WTC11 (cell line): ENCODE results near the gene PAPSS1.

Source experiments
- ATF1 ChIP-seq: sonication (generic); formaldehyde crosslinking; IDR thresholded peaks from 2 replicates; pipeline ENCODE4 v1.8.1; 2023; ENCODE audit warnings: mild to moderate bottlenecking, moderate library complexity, missing genetic modification reagents
- ATF3 ChIP-seq: sonication (generic); formaldehyde crosslinking; conservative IDR thresholded peaks from 2 replicates; pipeline ENCODE4 v1.8.1; 2022; ENCODE audit warnings: mild to moderate bottlenecking, missing genetic modification reagents
- ELF4 ChIP-seq: sonication (generic); formaldehyde crosslinking; IDR thresholded peaks from 2 replicates; pipeline ENCODE4 v1.8.1; 2022; ENCODE audit warnings: low read depth, mild to moderate bottlenecking, moderate library complexity, missing genetic modification reagents
- ESRRA ChIP-seq: sonication (generic); formaldehyde crosslinking; IDR thresholded peaks from 2 replicates; pipeline ENCODE4 v1.8.1; 2022; ENCODE audit warnings: mild to moderate bottlenecking, missing genetic modification reagents, borderline replicate concordance
- ETV6 ChIP-seq: sonication (generic); formaldehyde crosslinking; IDR thresholded peaks from 2 replicates; pipeline ENCODE4 v1.8.1; 2022; ENCODE audit warnings: mild to moderate bottlenecking, missing genetic modification reagents
- FOXP1 ChIP-seq: sonication (generic); formaldehyde crosslinking; IDR thresholded peaks from 2 replicates; pipeline ENCODE4 v1.8.0; 2022; ENCODE audit warnings: missing genetic modification reagents, mild to moderate bottlenecking, moderate library complexity, borderline replicate concordance
- IRF1 ChIP-seq: sonication (generic); formaldehyde crosslinking; IDR thresholded peaks from 2 replicates; pipeline ENCODE4 v1.8.0; 2023; ENCODE audit warnings: missing genetic modification reagents
- IRF2 ChIP-seq: sonication (generic); formaldehyde crosslinking; IDR thresholded peaks from 2 replicates; pipeline ENCODE4 v1.8.0; 2022; ENCODE audit warnings: low read depth, missing genetic modification reagents, borderline replicate concordance
- MAX ChIP-seq: sonication (generic); formaldehyde crosslinking; IDR thresholded peaks from 2 replicates; pipeline ENCODE4 v1.8.0; 2022; ENCODE audit warnings: mild to moderate bottlenecking, missing genetic modification reagents
- NFE2L1 ChIP-seq: sonication (generic); formaldehyde crosslinking; IDR thresholded peaks from 2 replicates; pipeline ENCODE4 v1.8.1; 2023; ENCODE audit warnings: missing genetic modification reagents
- ZNF423 ChIP-seq: fragments of 250-450 bp; sonication (Bioruptor Pico); IDR thresholded peaks from 2 replicates; pipeline ENCODE4 v2.1.2; 2022; ENCODE audit warnings: mild to moderate bottlenecking, moderate library complexity
- TF ChIP-seq, protein P1 (sequence below): fragments of 200-600 bp; IDR thresholded peaks from 2 replicates; pipeline ENCODE4 v1.8.0; 2022; ENCODE audit warnings: antibody characterized with exemption
- TF ChIP-seq, protein P2 (sequence below): sonication (generic); formaldehyde crosslinking; IDR thresholded peaks from 2 replicates; pipeline ENCODE4 v1.8.1; 2022; ENCODE audit warnings: low read depth, missing genetic modification reagents, borderline replicate concordance
- TF ChIP-seq, protein P3 (sequence below): sonication (generic); formaldehyde crosslinking; IDR thresholded peaks from 2 replicates; pipeline ENCODE4 v1.8.1; 2023; ENCODE audit warnings: mild to moderate bottlenecking, moderate library complexity, missing genetic modification reagents

- TF ChIP-seq NFE2L1 (no peak), ATF3 (CRISPR knock-in tag) (no peak), FOXP1 (no peak), IRF1 (CRISPR knock-in tag) (no peak), ZNF423 (CRISPR knock-in tag) (no peak), ATF1 (CRISPR knock-in tag) (no peak), MAX (CRISPR knock-in tag) (no peak), ETV6 (CRISPR knock-in tag) (no peak), ESRRA (CRISPR knock-in tag) (no peak), ELF4 (CRISPR knock-in tag) (no peak), IRF2 (CRISPR knock-in tag) (no peak)
- TF ChIP-seq, protein P1, sequence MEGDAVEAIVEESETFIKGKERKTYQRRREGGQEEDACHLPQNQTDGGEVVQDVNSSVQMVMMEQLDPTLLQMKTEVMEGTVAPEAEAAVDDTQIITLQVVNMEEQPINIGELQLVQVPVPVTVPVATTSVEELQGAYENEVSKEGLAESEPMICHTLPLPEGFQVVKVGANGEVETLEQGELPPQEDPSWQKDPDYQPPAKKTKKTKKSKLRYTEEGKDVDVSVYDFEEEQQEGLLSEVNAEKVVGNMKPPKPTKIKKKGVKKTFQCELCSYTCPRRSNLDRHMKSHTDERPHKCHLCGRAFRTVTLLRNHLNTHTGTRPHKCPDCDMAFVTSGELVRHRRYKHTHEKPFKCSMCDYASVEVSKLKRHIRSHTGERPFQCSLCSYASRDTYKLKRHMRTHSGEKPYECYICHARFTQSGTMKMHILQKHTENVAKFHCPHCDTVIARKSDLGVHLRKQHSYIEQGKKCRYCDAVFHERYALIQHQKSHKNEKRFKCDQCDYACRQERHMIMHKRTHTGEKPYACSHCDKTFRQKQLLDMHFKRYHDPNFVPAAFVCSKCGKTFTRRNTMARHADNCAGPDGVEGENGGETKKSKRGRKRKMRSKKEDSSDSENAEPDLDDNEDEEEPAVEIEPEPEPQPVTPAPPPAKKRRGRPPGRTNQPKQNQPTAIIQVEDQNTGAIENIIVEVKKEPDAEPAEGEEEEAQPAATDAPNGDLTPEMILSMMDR, result no peak
- TF ChIP-seq, protein P2, sequence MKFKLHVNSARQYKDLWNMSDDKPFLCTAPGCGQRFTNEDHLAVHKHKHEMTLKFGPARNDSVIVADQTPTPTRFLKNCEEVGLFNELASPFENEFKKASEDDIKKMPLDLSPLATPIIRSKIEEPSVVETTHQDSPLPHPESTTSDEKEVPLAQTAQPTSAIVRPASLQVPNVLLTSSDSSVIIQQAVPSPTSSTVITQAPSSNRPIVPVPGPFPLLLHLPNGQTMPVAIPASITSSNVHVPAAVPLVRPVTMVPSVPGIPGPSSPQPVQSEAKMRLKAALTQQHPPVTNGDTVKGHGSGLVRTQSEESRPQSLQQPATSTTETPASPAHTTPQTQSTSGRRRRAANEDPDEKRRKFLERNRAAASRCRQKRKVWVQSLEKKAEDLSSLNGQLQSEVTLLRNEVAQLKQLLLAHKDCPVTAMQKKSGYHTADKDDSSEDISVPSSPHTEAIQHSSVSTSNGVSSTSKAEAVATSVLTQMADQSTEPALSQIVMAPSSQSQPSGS (CRISPR knock-in tag), result no peak
- TF ChIP-seq, protein P3, sequence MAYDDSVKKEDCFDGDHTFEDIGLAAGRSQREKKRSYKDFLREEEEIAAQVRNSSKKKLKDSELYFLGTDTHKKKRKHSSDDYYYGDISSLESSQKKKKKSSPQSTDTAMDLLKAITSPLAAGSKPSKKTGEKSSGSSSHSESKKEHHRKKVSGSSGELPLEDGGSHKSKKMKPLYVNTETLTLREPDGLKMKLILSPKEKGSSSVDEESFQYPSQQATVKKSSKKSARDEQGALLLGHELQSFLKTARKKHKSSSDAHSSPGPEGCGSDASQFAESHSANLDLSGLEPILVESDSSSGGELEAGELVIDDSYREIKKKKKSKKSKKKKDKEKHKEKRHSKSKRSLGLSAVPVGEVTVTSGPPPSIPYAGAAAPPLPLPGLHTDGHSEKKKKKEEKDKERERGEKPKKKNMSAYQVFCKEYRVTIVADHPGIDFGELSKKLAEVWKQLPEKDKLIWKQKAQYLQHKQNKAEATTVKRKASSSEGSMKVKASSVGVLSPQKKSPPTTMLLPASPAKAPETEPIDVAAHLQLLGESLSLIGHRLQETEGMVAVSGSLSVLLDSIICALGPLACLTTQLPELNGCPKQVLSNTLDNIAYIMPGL (CRISPR knock-in tag), result no peak
Measured at GRCh38 chr4:107618656-107619055, 101.4 kb downstream of the PAPSS1 start.
